ENCODE results near the gene PITX2.

GRCh38 chr4:110671679-110672078, 48.8 kb upstream of the PITX2 start:
- TF ChIP-seq CTCF (IDR thresholded peaks at IDR 0.05) (no peak), POLR2A (IDR thresholded peaks at IDR 0.05) (no peak)

All from lower leg skin (tissue), 3 donors.